SU-DHL-6 (cell line): ENCODE results near the gene NPC2.

Experiments used
- H2AFZ ChIP-seq: fragments of 200-600 bp; sonication (generic); 2 replicates; pipeline ENCODE4 v1.6.1; 2014; ENCODE audit warnings: low read depth, mild to moderate bottlenecking, moderate library complexity, mixed read lengths, antibody characterized with exemption, low read length; ENCODE audit not compliant: severe bottlenecking
- H3F3A ChIP-seq: fragments of 200-600 bp; shearing (Covaris generic); 2 replicates; pipeline ENCODE4 v1.6.0; 2016; ENCODE audit warnings: antibody characterized with exemption, mild to moderate bottlenecking; ENCODE audit not compliant: insufficient read depth
- H3K27ac ChIP-seq: fragments of 200-600 bp; sonication (generic); 2 replicates; pipeline ENCODE4 v1.5.1; 2016; ENCODE audit warnings: low read depth, mild to moderate bottlenecking, low read length, moderate library complexity, mixed read lengths
- H3K27me3 ChIP-seq: fragments of 200-600 bp; sonication (generic), shearing (Covaris generic); 2 replicates; pipeline ENCODE4 v1.6.0; 2014; ENCODE audit warnings: mild to moderate bottlenecking, low read length
- H3K36me3 ChIP-seq: fragments of 200-600 bp; sonication (generic); 2 replicates; pipeline ENCODE4 v1.6.1; 2014; ENCODE audit warnings: mild to moderate bottlenecking, low read length, mixed read lengths
- H3K4me2 ChIP-seq: fragments of 300-600, 200-600 bp; shearing (Covaris generic), sonication (generic); 2 replicates; pipeline ENCODE4 v1.6.0; 2014; ENCODE audit warnings: low read length, low read depth, mild to moderate bottlenecking; ENCODE audit not compliant: poor library complexity, severe bottlenecking
- H3K4me3 ChIP-seq: fragments of 200-600 bp; sonication (generic); 2 replicates; pipeline ENCODE4 v1.5.1; 2014; ENCODE audit warnings: antibody characterized with exemption, low read length, mild to moderate bottlenecking, mixed read lengths; ENCODE audit not compliant: insufficient read depth, poor library complexity, severe bottlenecking
- H3K79me2 ChIP-seq: fragments of 200-600 bp; sonication (generic); 2 replicates; pipeline ENCODE4 v1.6.1; 2014; ENCODE audit warnings: mild to moderate bottlenecking, low read length, moderate library complexity; ENCODE audit not compliant: insufficient read depth
- H3K9ac ChIP-seq: fragments of 200-600 bp; sonication (generic); 2 replicates; pipeline ENCODE4 v1.7.0; 2014; ENCODE audit warnings: mild to moderate bottlenecking, low read length
- H3K9me2 ChIP-seq: fragments of 200-600 bp; sonication (generic); replicated peaks from 2 replicates; pipeline ENCODE4 v1.6.1; 2014; ENCODE audit warnings: low read length; ENCODE audit not compliant: insufficient read depth
- H3K9me3 ChIP-seq: fragments of 200-600 bp; sonication (generic); 2 replicates; pipeline ENCODE4 v1.6.1; 2014; ENCODE audit warnings: low read length, mixed read lengths; ENCODE audit not compliant: insufficient read depth
- H4K20me1 ChIP-seq: fragments of 200-600 bp; sonication (generic); 2 replicates; pipeline ENCODE4 v1.6.1; 2014; ENCODE audit warnings: low read depth, mild to moderate bottlenecking, antibody characterized with exemption, low read length, moderate library complexity, mixed read lengths
- EZH2phosphoT487 ChIP-seq: fragments of 200-600 bp; sonication (generic), shearing (Covaris generic); conservative IDR thresholded peaks from 2 replicates; pipeline ENCODE4 v1.6.1; 2018; ENCODE audit warnings: mild to moderate bottlenecking, antibody characterized with exemption, low read length, moderate library complexity, mixed read lengths
- TF ChIP-seq, protein P1 (sequence below): fragments of 200-600 bp; sonication (generic); IDR thresholded peaks from one replicate; pipeline ENCODE4 v1.5.1; 2017; ENCODE audit warnings: antibody characterized with exemption, mild to moderate bottlenecking, low read length, moderate library complexity; ENCODE audit not compliant: insufficient read depth, poor library complexity, severe bottlenecking

NPC2 gene

DNA sequence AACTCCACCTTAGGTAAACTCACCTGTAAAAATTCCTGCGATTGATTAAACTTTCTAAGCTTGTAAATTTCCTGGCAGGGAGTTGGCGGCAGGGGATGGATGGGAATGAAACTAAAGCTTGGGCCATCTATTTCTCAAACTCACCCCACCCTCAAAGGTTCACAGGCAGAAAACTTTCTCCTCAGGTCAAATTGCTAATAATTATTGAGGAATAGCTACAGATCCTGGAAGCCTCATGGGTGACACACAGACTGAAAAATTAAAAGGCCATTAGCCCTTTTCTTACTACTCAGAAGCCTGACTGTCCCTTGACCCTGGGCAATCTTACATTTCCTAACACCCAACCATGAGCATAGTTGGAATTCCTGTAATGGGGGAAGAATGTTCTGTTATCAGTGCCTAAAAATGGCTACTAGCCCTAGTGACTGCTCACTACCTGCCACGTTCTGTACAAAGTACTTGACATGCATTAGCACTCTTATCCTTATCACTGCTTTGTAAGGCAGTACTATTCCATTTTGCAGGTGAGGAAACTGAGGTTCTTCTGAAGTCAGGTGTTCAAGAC is 54.7 kb downstream of the NPC2 start:
- H3F3A ChIP-seq = no peaks in the 10 kb centered on the region
- no peaks in the 10 kb centered on the region for H3K36me3 ChIP-seq
- no peak overlapping the region for H3K4me3 ChIP-seq
- H2AFZ ChIP-seq = no peak overlapping the region
- H3K4me2 ChIP-seq = no peak overlapping the region
- no peaks in the 10 kb centered on the region for H3K27me3 ChIP-seq
- H3K79me2 ChIP-seq = no peaks in the 10 kb centered on the region
- H4K20me1 ChIP-seq = no peaks in the 10 kb centered on the region
- H3K9me3 ChIP-seq = no peaks in the 10 kb centered on the region
- H3K9ac ChIP-seq = no peak overlapping the region
- H3K27ac ChIP-seq = no peak overlapping the region
- no peaks in the 10 kb centered on the region for H3K9me2 ChIP-seq
- no peak for TF ChIP-seq EZH2phosphoT487
- TF ChIP-seq, protein P1, sequence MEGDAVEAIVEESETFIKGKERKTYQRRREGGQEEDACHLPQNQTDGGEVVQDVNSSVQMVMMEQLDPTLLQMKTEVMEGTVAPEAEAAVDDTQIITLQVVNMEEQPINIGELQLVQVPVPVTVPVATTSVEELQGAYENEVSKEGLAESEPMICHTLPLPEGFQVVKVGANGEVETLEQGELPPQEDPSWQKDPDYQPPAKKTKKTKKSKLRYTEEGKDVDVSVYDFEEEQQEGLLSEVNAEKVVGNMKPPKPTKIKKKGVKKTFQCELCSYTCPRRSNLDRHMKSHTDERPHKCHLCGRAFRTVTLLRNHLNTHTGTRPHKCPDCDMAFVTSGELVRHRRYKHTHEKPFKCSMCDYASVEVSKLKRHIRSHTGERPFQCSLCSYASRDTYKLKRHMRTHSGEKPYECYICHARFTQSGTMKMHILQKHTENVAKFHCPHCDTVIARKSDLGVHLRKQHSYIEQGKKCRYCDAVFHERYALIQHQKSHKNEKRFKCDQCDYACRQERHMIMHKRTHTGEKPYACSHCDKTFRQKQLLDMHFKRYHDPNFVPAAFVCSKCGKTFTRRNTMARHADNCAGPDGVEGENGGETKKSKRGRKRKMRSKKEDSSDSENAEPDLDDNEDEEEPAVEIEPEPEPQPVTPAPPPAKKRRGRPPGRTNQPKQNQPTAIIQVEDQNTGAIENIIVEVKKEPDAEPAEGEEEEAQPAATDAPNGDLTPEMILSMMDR = no peak

DNA sequence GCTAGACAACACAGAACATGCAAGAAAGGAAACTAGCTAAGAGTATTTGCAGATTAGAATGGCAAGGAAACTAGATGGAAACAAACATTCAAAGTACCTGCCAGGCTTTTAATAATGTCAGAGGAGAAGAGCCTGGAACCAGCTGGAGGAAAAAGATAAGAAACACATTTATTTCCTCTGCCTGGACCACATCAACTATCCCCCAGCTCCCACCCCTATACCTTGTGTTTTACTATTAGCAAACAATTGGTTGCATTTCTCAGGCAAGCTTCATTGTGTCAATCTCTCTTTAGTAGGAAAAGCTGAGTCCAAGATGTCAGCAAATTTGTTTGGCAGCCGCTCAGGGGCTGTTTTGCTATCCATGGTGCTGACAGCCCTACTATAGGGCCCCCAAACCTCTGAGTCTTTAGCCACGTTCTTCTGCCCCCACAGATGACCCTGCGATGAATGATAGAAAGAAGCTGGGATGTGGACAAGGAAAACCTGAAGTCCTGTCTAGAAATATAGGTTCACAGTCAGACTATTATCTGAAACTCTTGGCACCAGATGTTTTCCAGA is 55.5 kb downstream of the NPC2 start:
- Histone ChIP-seq H4K20me1 (no peaks in the 10 kb centered on the region), H3K4me3 (no peak overlapping the region), H3K79me2 (no peaks in the 10 kb centered on the region), H3K9me2 (no peaks in the 10 kb centered on the region), H3K27ac (no peak overlapping the region), H3K9me3 (no peaks in the 10 kb centered on the region), H3K27me3 (no peaks in the 10 kb centered on the region), H3K9ac (no peak overlapping the region), H3K4me2 (no peak overlapping the region), H3K36me3 (no peaks in the 10 kb centered on the region), H2AFZ (no peak overlapping the region), H3F3A (no peaks in the 10 kb centered on the region)
- TF ChIP-seq EZH2phosphoT487 = no peak
- TF ChIP-seq, protein P1 = no peak

DNA sequence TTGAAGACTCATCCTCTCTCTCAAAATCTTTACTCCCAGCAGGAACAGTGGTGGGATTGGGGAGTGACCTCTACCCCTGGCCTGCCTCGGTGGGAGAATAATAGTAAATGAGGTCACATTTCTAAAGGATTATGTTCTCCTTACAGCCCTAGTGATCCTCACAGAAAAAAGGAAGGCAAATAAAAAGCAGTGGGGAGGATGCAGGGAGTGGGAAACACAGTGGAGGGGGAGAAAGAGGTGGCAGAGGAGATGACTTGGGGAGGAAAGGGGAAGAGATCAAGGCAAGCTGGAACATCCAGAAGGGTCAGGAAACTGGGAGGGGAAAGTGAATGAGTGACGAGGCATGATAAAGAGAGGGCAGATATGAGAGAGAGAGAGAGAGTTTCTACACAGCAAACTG is 58.8 kb downstream of the NPC2 start:
- no peak overlapping the region for H3K9ac ChIP-seq
- TF ChIP-seq EZH2phosphoT487 = no peak
- TF ChIP-seq, protein P1 = no peak
- H3K4me3 ChIP-seq = no peak overlapping the region
- no peak overlapping the region for H2AFZ ChIP-seq
- H3F3A ChIP-seq = no peaks in the 10 kb centered on the region
- no peaks in the 10 kb centered on the region for H3K79me2 ChIP-seq
- H3K4me2 ChIP-seq = no peak overlapping the region
- no peaks in the 10 kb centered on the region for H4K20me1 ChIP-seq
- no peaks in the 10 kb centered on the region for H3K9me3 ChIP-seq
- H3K36me3 ChIP-seq = no peaks in the 10 kb centered on the region
- no peaks in the 10 kb centered on the region for H3K9me2 ChIP-seq
- H3K27me3 ChIP-seq = no peaks in the 10 kb centered on the region; the same call in 1 of the 2 replicates
- no peak overlapping the region for H3K27ac ChIP-seq
